ENCODE data around the gene PSMA8.
"Not testable (repeated sequence)": the region's sequence is repeated elsewhere in the genome, so short reads cannot be mapped to it uniquely, and the experiment has no call there.

Gene PSMA8

GRCh38 chr18:26133652-26134051, at the start of gene PSMA8:
Gene PSMA8 (plus strand): TSS chr18:26133869. CDS start chr18:26133966, 97 bp downstream.
- peak; percentile 10 to 35 for DNase-seq

GRCh38 chr18:26085056-26085455, 48.6 kb upstream of the PSMA8 start:
- DNase-seq: no peak

GRCh38 chr18:26086959-26087358, 46.7 kb upstream of the PSMA8 start:
- no peak for DNase-seq

- DNase-seq: no peak
Observed at GRCh38 chr18:26088487-26088886, 45.2 kb upstream of the PSMA8 start.

- peak in 1 of 2 donors; percentile 2 for DNase-seq
Observed at GRCh38 chr18:26089293-26090129, 44.2 kb upstream of the PSMA8 start.

GRCh38 chr18:26090130-26091046, 43.3 kb upstream of the PSMA8 start, which contains the start of gene SS18:
Gene SS18 (minus strand): TSS chr18:26090613. CDS start chr18:26090569, 44 bp downstream.
- peak; percentile 83 to 87 for DNase-seq

GRCh38 chr18:26091047-26091630, 42.5 kb upstream of the PSMA8 start:
- no peak for DNase-seq

GRCh38 chr18:26096852-26097251, 36.8 kb upstream of the PSMA8 start:
- DNase-seq: no peak

GRCh38 chr18:26097563-26097962, 36.1 kb upstream of the PSMA8 start:
- DNase-seq: no peak

- peak; percentile 36 to 44 for DNase-seq
Observed at GRCh38 chr18:26103579-26103978, 30.1 kb upstream of the PSMA8 start.

- DNase-seq: no peak
Observed at GRCh38 chr18:26104035-26104434, 29.6 kb upstream of the PSMA8 start.

GRCh38 chr18:26119246-26119645, 14.4 kb upstream of the PSMA8 start:
- no peak for DNase-seq

GRCh38 chr18:26121476-26121875, 12.2 kb upstream of the PSMA8 start:
- no peak for DNase-seq

- not testable (repeated sequence) for DNase-seq
Observed at GRCh38 chr18:26121994-26122393, 11.7 kb upstream of the PSMA8 start.

GRCh38 chr18:26127786-26128185, 5.9 kb upstream of the PSMA8 start:
- no peak for DNase-seq

- not testable (repeated sequence) for DNase-seq
Observed at GRCh38 chr18:26128192-26128591, 5.5 kb upstream of the PSMA8 start.

- no peak for DNase-seq
Observed at GRCh38 chr18:26134107-26134506, 438 bp downstream of the PSMA8 start.

- DNase-seq: no peak
Observed at GRCh38 chr18:26135548-26135947, 1.9 kb downstream of the PSMA8 start.

- no peak for DNase-seq
Observed at GRCh38 chr18:26157326-26157725, 23.7 kb downstream of the PSMA8 start.

- no peak for DNase-seq
Observed at GRCh38 chr18:26159353-26159752, 25.7 kb downstream of the PSMA8 start.

- no peak for DNase-seq
Observed at GRCh38 chr18:26164571-26164970, 30.9 kb downstream of the PSMA8 start.

- not testable (repeated sequence) for DNase-seq
Observed at GRCh38 chr18:26167592-26167991, 33.9 kb downstream of the PSMA8 start.

GRCh38 chr18:26175481-26175880, 41.8 kb downstream of the PSMA8 start:
- no peak for DNase-seq

Measured in stimulated activated CD4-positive, alpha-beta T cell treated with anti-CD3 and anti-CD28 coated beads, Interleukin-2, amount 100 ng/mL, for 48 hours (primary cell).